ENCODE measurements around the gene KRTAP5-10.

DNA sequence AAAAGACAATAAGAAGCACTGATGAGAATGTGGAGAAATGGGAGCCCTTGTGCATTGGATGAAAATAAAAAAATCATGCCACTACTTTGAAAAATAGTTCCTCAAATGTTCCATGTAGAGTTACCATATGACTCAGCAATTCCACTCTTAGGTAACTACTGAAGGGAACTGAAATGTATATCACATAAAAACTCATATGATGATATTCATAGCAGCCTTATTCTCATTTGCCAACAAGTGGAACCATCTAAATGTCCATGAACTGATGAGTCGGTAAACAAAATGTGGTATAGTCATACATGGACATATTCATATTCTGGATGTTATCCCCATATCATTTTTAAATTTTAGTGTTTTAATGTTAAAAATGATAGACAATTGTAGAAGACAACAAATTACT, 13.7 kb upstream of the KRTAP5-10 start:
- TF ChIP-seq, protein P1, sequence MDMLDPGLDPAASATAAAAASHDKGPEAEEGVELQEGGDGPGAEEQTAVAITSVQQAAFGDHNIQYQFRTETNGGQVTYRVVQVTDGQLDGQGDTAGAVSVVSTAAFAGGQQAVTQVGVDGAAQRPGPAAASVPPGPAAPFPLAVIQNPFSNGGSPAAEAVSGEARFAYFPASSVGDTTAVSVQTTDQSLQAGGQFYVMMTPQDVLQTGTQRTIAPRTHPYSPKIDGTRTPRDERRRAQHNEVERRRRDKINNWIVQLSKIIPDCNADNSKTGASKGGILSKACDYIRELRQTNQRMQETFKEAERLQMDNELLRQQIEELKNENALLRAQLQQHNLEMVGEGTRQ (CRISPR knock-in tag; IDR thresholded peaks at IDR 0.05): no peak
- no peak for TF ChIP-seq NR2C2 (CRISPR knock-in tag; IDR thresholded peaks at IDR 0.05)
- TF ChIP-seq NR2C2 (tag; IDR thresholded peaks at IDR 0.05): no peak
